Astrocyte (in vitro differentiated cells and primary cell): ENCODE data around the gene E2F2. TPM values are rescaled to one million over a fixed set of nuclear protein-coding genes. Genes with fewer than 3 reads are reported as not detected.
"Not testable (repeated sequence)": the region's sequence is repeated elsewhere in the genome, so short reads cannot be mapped to it uniquely, and the experiment has no call there.

Source experiments
- DNase-seq: peaks from one replicate; pipeline ENCODE4 v3.0.0-alpha.2; 2010; ENCODE audit warnings: low read depth
- FAIRE-seq: peaks from 2 replicates; lab custom pipeline; 2011; peaks lifted over from hg19 to GRCh38; lab: Jason Lieb, UNC
- H2AFZ ChIP-seq: 2 replicates; pipeline ENCODE4 v1.6.0; 2012; ENCODE audit warnings: low read depth, low read length, inconsistent platforms
- H3K27ac ChIP-seq: 2 replicates; pipeline ENCODE4 v1.5.1; 2011; ENCODE audit warnings: low read depth, low read length, inconsistent platforms
- H3K27me3 ChIP-seq: 2 replicates; pipeline ENCODE4 v1.6.0; 2011; ENCODE audit warnings: low read length, inconsistent platforms; ENCODE audit not compliant: insufficient read depth
- H3K36me3 ChIP-seq: 2 replicates; pipeline ENCODE4 v1.5.1; 2011; ENCODE audit warnings: low read length, inconsistent platforms; ENCODE audit not compliant: insufficient read depth
- H3K4me1 ChIP-seq: 2 replicates; pipeline ENCODE4 v1.5.1; 2011; ENCODE audit warnings: low read length, inconsistent platforms; ENCODE audit not compliant: insufficient read depth
- H3K4me2 ChIP-seq: 2 replicates; pipeline ENCODE4 v1.6.0; 2012; ENCODE audit warnings: low read length, inconsistent platforms
- H3K4me3 ChIP-seq: 2 replicates; pipeline ENCODE4 v1.5.1; 2011; ENCODE audit warnings: low read depth, mild to moderate bottlenecking, low read length, inconsistent platforms; ENCODE audit not compliant: insufficient read depth
- H3K79me2 ChIP-seq: 2 replicates; pipeline ENCODE4 v1.6.0; 2012; ENCODE audit warnings: mild to moderate bottlenecking, low read length, inconsistent platforms; ENCODE audit not compliant: insufficient read depth
- H3K9ac ChIP-seq: 2 replicates; pipeline ENCODE4 v1.6.0; 2012; ENCODE audit warnings: mild to moderate bottlenecking, low read length, inconsistent platforms
- H3K9me3 ChIP-seq: 2 replicates; pipeline ENCODE4 v1.5.1; 2012; ENCODE audit warnings: low read depth, mild to moderate bottlenecking, low read length, inconsistent platforms; ENCODE audit not compliant: insufficient read depth
- H4K20me1 ChIP-seq: 2 replicates; pipeline ENCODE4 v1.6.0; 2012; ENCODE audit warnings: low read length, inconsistent platforms; ENCODE audit not compliant: insufficient read depth
- H3K27ac Mint-ChIP-seq: one replicate; pipeline ENCODE4 v1.8.0; 2021; ENCODE audit warnings: mild to moderate bottlenecking, mixed read lengths; ENCODE audit not compliant: unreplicated experiment
- H3K27me3 Mint-ChIP-seq: one replicate; pipeline ENCODE4 v1.8.0; 2021; ENCODE audit warnings: low read depth, mixed read lengths; ENCODE audit not compliant: unreplicated experiment
- H3K36me3 Mint-ChIP-seq: one replicate; pipeline ENCODE4 v1.8.0; 2021; ENCODE audit warnings: low read depth, mixed read lengths; ENCODE audit not compliant: unreplicated experiment
- H3K4me1 Mint-ChIP-seq: one replicate; pipeline ENCODE4 v1.8.0; 2021; ENCODE audit warnings: low read depth, mixed read lengths; ENCODE audit not compliant: unreplicated experiment
- H3K4me3 Mint-ChIP-seq: one replicate; pipeline ENCODE4 v1.8.0; 2021; ENCODE audit warnings: mild to moderate bottlenecking, moderate library complexity, mixed read lengths; ENCODE audit not compliant: unreplicated experiment
- H3K9me3 Mint-ChIP-seq: one replicate; pipeline ENCODE4 v1.8.0; 2021; ENCODE audit warnings: mild to moderate bottlenecking, mixed read lengths; ENCODE audit not compliant: unreplicated experiment
- EZH2 ChIP-seq: IDR thresholded peaks from 2 replicates; pipeline ENCODE4 v1.6.1; 2012; ENCODE audit warnings: mild to moderate bottlenecking, low read length, inconsistent platforms; ENCODE audit not compliant: insufficient read depth
- total RNA-seq: library from RNA; stranded (reverse); gene quantifications from 2 replicates; pipeline ENCODE4 v1.2.1, GENCODE V29; 2021
- TF ChIP-seq, protein P1 (sequence below): IDR thresholded peaks from 2 replicates; pipeline ENCODE4 v1.5.1; 2011; ENCODE audit warnings: low read depth, mild to moderate bottlenecking, inconsistent platforms, low read length, moderate library complexity; ENCODE audit not compliant: insufficient read depth

E2F2 gene
- total RNA-seq, 1 donor from 2014 or later, result 0.11 TPM

GRCh38 chr1:23543707-23544443 lies 12.8 kb upstream of the E2F2 start:
- peaks cover 4% of the 10 kb centered on the region for H3K4me1 Mint-ChIP-seq
- H3K9me3 ChIP-seq, result no peaks in the 10 kb centered on the region
- H3K9me3 Mint-ChIP-seq, result no peaks in the 10 kb centered on the region

GRCh38 chr1:23542940-23543339 lies 11.9 kb upstream of the E2F2 start:
- H3K79me2 ChIP-seq, H3K4me2 ChIP-seq, H3K9me3 ChIP-seq, H3K4me3 Mint-ChIP-seq, H3K27me3 Mint-ChIP-seq, H3K4me1 ChIP-seq, H3K4me1 Mint-ChIP-seq, FAIRE-seq, H4K20me1 ChIP-seq, H3K27ac ChIP-seq, H3K9ac ChIP-seq, H3K36me3 Mint-ChIP-seq, H3K36me3 ChIP-seq, DNase-seq, H3K27me3 ChIP-seq, H3K4me3 ChIP-seq, H2AFZ ChIP-seq, H3K9me3 Mint-ChIP-seq, H3K27ac Mint-ChIP-seq: not testable (repeated sequence)

More at GRCh38 chr1:23543707-23544443, 12.8 kb upstream of the E2F2 start:
- Histone ChIP-seq H3K27ac (no peak overlapping the region), H3K79me2 (no peaks in the 10 kb centered on the region), H3K27me3 (no peaks in the 10 kb centered on the region), H3K9ac (peak overlapping the region; percentile 7), H3K4me2 (no peak overlapping the region), H4K20me1 (no peaks in the 10 kb centered on the region), H2AFZ (no peak overlapping the region), H3K36me3 (no peaks in the 10 kb centered on the region), H3K4me3 (no peak overlapping the region), H3K4me1 (peaks cover 10% of the 10 kb centered on the region)
- DNase-seq, result no peak
- Mint-ChIP-seq H3K27me3 (peaks cover 5% of the 10 kb centered on the region), H3K27ac (no peak overlapping the region), H3K4me3 (no peak overlapping the region), H3K36me3 (no peaks in the 10 kb centered on the region)
- TF ChIP-seq, protein P1, sequence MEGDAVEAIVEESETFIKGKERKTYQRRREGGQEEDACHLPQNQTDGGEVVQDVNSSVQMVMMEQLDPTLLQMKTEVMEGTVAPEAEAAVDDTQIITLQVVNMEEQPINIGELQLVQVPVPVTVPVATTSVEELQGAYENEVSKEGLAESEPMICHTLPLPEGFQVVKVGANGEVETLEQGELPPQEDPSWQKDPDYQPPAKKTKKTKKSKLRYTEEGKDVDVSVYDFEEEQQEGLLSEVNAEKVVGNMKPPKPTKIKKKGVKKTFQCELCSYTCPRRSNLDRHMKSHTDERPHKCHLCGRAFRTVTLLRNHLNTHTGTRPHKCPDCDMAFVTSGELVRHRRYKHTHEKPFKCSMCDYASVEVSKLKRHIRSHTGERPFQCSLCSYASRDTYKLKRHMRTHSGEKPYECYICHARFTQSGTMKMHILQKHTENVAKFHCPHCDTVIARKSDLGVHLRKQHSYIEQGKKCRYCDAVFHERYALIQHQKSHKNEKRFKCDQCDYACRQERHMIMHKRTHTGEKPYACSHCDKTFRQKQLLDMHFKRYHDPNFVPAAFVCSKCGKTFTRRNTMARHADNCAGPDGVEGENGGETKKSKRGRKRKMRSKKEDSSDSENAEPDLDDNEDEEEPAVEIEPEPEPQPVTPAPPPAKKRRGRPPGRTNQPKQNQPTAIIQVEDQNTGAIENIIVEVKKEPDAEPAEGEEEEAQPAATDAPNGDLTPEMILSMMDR, result no peak
- TF ChIP-seq EZH2, result no peak
- FAIRE-seq, result no peak

DNA sequence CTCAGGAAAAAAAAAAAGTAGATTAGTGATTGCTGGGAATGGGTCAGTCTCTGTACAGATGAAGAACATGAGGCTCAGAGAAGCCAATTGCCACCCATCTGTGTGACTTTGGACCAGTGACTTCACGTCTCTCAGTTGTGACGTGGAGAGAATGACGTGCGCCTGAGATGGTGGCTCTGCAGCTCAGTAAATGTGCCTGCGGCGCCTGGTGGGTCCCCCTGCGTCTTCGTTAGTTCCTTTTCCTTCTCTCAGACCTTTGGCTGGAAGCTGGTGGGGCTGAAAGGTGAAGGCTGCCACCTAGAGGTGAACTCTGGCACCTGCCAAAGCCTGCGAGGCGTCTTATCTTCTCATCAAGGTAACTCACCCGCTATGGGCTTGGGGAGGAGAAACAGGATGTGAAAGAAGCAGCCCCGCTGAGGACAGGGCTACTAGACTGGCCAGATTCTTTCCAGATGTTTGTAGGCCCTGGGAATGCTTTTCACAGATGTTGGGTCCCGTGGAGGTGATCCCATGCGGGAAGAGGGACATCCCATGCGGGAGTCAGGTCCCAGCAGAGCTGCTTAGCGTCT lies 8.7 kb upstream of the E2F2 start:
- Histone ChIP-seq H3K27me3 (no peaks in the 10 kb centered on the region), H3K4me2 (peak overlapping the region; percentile 75), H3K27ac (no peak overlapping the region), H3K79me2 (no peaks in the 10 kb centered on the region), H3K9ac (peak overlapping the region; percentile 47), H2AFZ (peak overlapping the region; percentile 72), H3K4me3 (peak overlapping the region; percentile 18), H3K36me3 (no peaks in the 10 kb centered on the region), H3K9me3 (no peaks in the 10 kb centered on the region), H4K20me1 (no peaks in the 10 kb centered on the region), H3K4me1 (peaks cover 6% of the 10 kb centered on the region)
- H3K4me1 Mint-ChIP-seq, result peaks cover 4% of the 10 kb centered on the region
- H3K4me3 Mint-ChIP-seq, result no peak overlapping the region
- H3K27me3 Mint-ChIP-seq, result peaks cover 7% of the 10 kb centered on the region
- TF ChIP-seq, protein P1, result peak; percentile 89
- no peak for TF ChIP-seq EZH2
- H3K36me3 Mint-ChIP-seq, result no peaks in the 10 kb centered on the region
- no peak for FAIRE-seq
- no peaks in the 10 kb centered on the region for H3K9me3 Mint-ChIP-seq
- DNase-seq, result peak; percentile 74
- no peak overlapping the region for H3K27ac Mint-ChIP-seq
